ENCODE results near the gene PDE1C.

The PDE1C gene

GRCh38 chr7:31720366-31720765 is 349.8 kb downstream of the PDE1C start:
- Histone ChIP-seq H3K36me3 (ENCODE audit: insufficient read depth, low read length) (no peaks in the 10 kb centered on the region), H3K79me2 (ENCODE audit: control insufficient read depth, insufficient read depth, low read length, unreplicated experiment) (no peaks in the 10 kb centered on the region), H3K27me3 (ENCODE audit: insufficient read depth, low read length) (peaks cover 4% of the 10 kb centered on the region; the same call in 1 of the 2 replicates), H2AFZ (ENCODE audit: low read length, unreplicated experiment) (no peak overlapping the region), H3K4me3 (ENCODE audit: low read depth, low read length) (no peak overlapping the region), H3K4me1 (ENCODE audit: control insufficient read depth, insufficient read depth, low read length, unreplicated experiment) (no peaks in the 10 kb centered on the region), H3K27ac (ENCODE audit: low read depth, low read length) (no peak overlapping the region)

DNA sequence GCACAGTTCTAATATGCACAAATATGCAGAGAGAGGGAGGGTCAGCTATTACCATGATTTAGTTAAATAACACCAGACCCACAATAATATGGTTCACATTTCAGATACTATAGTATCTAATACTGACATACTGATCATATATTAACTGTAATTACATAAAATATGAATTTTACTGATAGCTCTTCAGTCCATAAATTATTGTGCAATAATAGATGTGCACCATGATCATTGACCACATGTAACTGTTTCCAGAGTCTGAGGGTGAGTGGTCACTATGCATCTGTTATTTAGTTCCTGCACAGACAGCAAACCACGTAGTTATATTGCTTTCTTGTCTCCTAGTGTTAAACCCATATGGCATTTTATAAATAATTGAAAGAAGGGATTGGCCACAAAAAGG is 353.9 kb downstream of the PDE1C start:
- no peaks in the 10 kb centered on the region for H3K27me3 ChIP-seq (ENCODE audit: insufficient read depth, low read length)
- no peak overlapping the region for H3K4me3 ChIP-seq (ENCODE audit: low read depth, low read length)
- no peak overlapping the region for H2AFZ ChIP-seq (ENCODE audit: low read length, unreplicated experiment)
- H3K4me1 ChIP-seq (ENCODE audit: control insufficient read depth, insufficient read depth, low read length, unreplicated experiment): no peaks in the 10 kb centered on the region
- no peak overlapping the region for H3K27ac ChIP-seq (ENCODE audit: low read depth, low read length)
- no peaks in the 10 kb centered on the region for H3K36me3 ChIP-seq (ENCODE audit: insufficient read depth, low read length)
- H3K79me2 ChIP-seq (ENCODE audit: control insufficient read depth, insufficient read depth, low read length, unreplicated experiment): no peaks in the 10 kb centered on the region

DNA sequence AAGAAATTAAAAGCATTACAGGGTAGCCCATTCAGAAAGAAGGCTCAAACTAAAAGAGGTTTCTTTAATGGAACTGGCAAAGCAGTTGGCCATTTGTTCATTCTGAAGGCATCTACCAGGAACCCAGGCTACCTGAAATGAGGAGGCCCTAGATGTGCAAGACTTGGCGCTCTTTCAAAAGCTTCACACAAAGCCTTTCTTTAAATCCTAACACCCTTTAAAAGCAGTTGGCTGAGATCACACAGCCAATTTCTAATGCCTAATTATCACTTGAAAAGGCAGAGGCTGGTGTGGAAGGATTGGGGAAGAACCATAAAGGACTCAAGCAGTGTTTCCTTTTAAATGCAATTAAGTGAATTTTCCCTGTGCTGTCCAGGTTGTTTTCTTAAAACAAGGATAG is 360.0 kb downstream of the PDE1C start:
- H3K79me2 ChIP-seq (ENCODE audit: control insufficient read depth, insufficient read depth, low read length, unreplicated experiment): no peaks in the 10 kb centered on the region
- H3K27me3 ChIP-seq (ENCODE audit: insufficient read depth, low read length): 0 out of 2 replicates have a peak, but pooled peaks cover 5% of the 10 kb centered on the region
- H3K4me3 ChIP-seq (ENCODE audit: low read depth, low read length): no peak overlapping the region
- H3K4me1 ChIP-seq (ENCODE audit: control insufficient read depth, insufficient read depth, low read length, unreplicated experiment): no peaks in the 10 kb centered on the region
- H2AFZ ChIP-seq (ENCODE audit: low read length, unreplicated experiment): no peak overlapping the region
- H3K36me3 ChIP-seq (ENCODE audit: insufficient read depth, low read length): no peaks in the 10 kb centered on the region
- no peak overlapping the region for H3K27ac ChIP-seq (ENCODE audit: low read depth, low read length)

GRCh38 chr7:31707089-31707488 is 363.1 kb downstream of the PDE1C start:
- Histone ChIP-seq H3K27ac (ENCODE audit: low read depth, low read length) (no peak overlapping the region), H3K4me3 (ENCODE audit: low read depth, low read length) (no peak overlapping the region), H3K36me3 (ENCODE audit: insufficient read depth, low read length) (no peaks in the 10 kb centered on the region), H3K79me2 (ENCODE audit: control insufficient read depth, insufficient read depth, low read length, unreplicated experiment) (no peaks in the 10 kb centered on the region), H2AFZ (ENCODE audit: low read length, unreplicated experiment) (no peak overlapping the region), H3K27me3 (ENCODE audit: insufficient read depth, low read length) (0 out of 2 replicates have a peak, but pooled peaks cover 5% of the 10 kb centered on the region), H3K4me1 (ENCODE audit: control insufficient read depth, insufficient read depth, low read length, unreplicated experiment) (no peaks in the 10 kb centered on the region)

- H3K4me1 ChIP-seq (ENCODE audit: control insufficient read depth, insufficient read depth, low read length, unreplicated experiment): no peaks in the 10 kb centered on the region
- no peak overlapping the region for H3K4me3 ChIP-seq (ENCODE audit: low read depth, low read length)
- H3K79me2 ChIP-seq (ENCODE audit: control insufficient read depth, insufficient read depth, low read length, unreplicated experiment): no peaks in the 10 kb centered on the region
- H3K27ac ChIP-seq (ENCODE audit: low read depth, low read length): no peak overlapping the region
- 0 out of 2 replicates have a peak, but pooled peaks cover 5% of the 10 kb centered on the region for H3K27me3 ChIP-seq (ENCODE audit: insufficient read depth, low read length)
- H2AFZ ChIP-seq (ENCODE audit: low read length, unreplicated experiment): no peak overlapping the region
- no peaks in the 10 kb centered on the region for H3K36me3 ChIP-seq (ENCODE audit: insufficient read depth, low read length)
These were observed 364.8 kb downstream of the PDE1C start for GRCh38 chr7:31705377-31705776.

DNA sequence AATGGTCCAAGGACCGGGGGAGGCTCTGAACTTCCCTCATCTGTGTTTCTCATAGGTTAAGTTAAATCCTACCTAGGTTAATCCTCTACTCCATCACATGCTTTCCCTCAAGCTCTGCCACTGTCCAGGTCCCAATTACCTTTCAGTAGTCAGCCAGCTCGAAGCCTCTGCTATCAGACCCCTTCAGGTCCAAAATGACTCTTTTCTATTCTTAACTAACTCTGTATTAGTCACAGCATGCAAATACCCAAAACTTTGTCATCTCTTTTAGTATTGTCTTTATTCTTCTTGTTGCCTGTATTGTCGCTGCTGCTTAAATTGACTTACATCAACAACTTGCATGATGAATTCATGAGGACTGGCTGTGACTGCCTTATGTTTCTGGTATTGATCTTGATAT is 367.9 kb downstream of the PDE1C start:
- H3K4me3 ChIP-seq (ENCODE audit: low read depth, low read length): no peak overlapping the region
- no peak overlapping the region for H2AFZ ChIP-seq (ENCODE audit: low read length, unreplicated experiment)
- H3K27ac ChIP-seq (ENCODE audit: low read depth, low read length): no peak overlapping the region
- no peaks in the 10 kb centered on the region for H3K36me3 ChIP-seq (ENCODE audit: insufficient read depth, low read length)
- no peaks in the 10 kb centered on the region for H3K4me1 ChIP-seq (ENCODE audit: control insufficient read depth, insufficient read depth, low read length, unreplicated experiment)
- no peaks in the 10 kb centered on the region for H3K79me2 ChIP-seq (ENCODE audit: control insufficient read depth, insufficient read depth, low read length, unreplicated experiment)
- H3K27me3 ChIP-seq (ENCODE audit: insufficient read depth, low read length): peaks cover 6% of the 10 kb centered on the region; the same call in 1 of the 2 replicates
